Right lobe of liver (tissue), 4 donors: ENCODE results near the gene PLGRKT.

Experiments
- CTCF ChIP-seq, 4 donors: fragments of 200-600 bp in 3 of 4; fragments of 450-650 bp in 1 of 4; IDR thresholded peaks; one replicate each; pipeline versions ENCODE4 v1.5.1 to v1.8.0; 2016 to 2022; ENCODE audit warnings: antibody characterized with exemption in 4 of 4, mild to moderate bottlenecking in 2 of 4
- POLR2A ChIP-seq: fragments of 450-650 bp; IDR thresholded peaks from one replicate; pipeline ENCODE4 v1.6.1; 2017; ENCODE audit warnings: antibody characterized with exemption, mild to moderate bottlenecking
- donor health status: DM: no; HTN: no; CAD: no.
- donor health status: DM: no; HTN: no; CAD: no.
- donor health status: DM: no; HTN: yes; CAD: no.

GRCh38 chr9:5355817-5356216, 81.9 kb downstream of the PLGRKT start:
- TF ChIP-seq CTCF (IDR thresholded peaks at IDR 0.05) = no peak
- TF ChIP-seq POLR2A = no peak
